GM19372 (cell line): ENCODE measurements around the gene TP63.
A peak's percentile ranks its signal among the peaks of the same experiment; 100 is the strongest.
"Not testable (repeated sequence)": the region's sequence is repeated elsewhere in the genome, so short reads cannot be mapped to it uniquely, and the experiment has no call there.

Source experiments
- ATAC-seq: cut with Tn5 transposase; IDR thresholded peaks from one replicate; pipeline ENCODE4 v1.9.1; 2021; ENCODE audit warnings: mild to moderate bottlenecking, low read depth, moderate library complexity; ENCODE audit not compliant: unreplicated experiment

TP63 gene

GRCh38 chr3:189631373-189631408 is at the start of gene TP63:
Gene TP63, plus strand, starts transcription at chr3:189631389. Its CDS starts 127 bp downstream, at chr3:189631516.
- no peak for ATAC-seq

- no peak for ATAC-seq
These were observed 49.0 kb upstream of the TP63 start for GRCh38 chr3:189582179-189582578.

- ATAC-seq = no peak
These were observed 46.5 kb upstream of the TP63 start for GRCh38 chr3:189584645-189585044.

- ATAC-seq = peak; percentile 68
These were observed 44.1 kb upstream of the TP63 start for GRCh38 chr3:189586941-189587663.

- ATAC-seq = no peak
These were observed 43.5 kb upstream of the TP63 start for GRCh38 chr3:189587664-189588040.

- no peak for ATAC-seq
These were observed 43.1 kb upstream of the TP63 start for GRCh38 chr3:189588070-189588469.

GRCh38 chr3:189588475-189589178 is 42.6 kb upstream of the TP63 start:
- ATAC-seq = no peak

- ATAC-seq = no peak
These were observed 42.0 kb upstream of the TP63 start for GRCh38 chr3:189589179-189589569.

GRCh38 chr3:189590223-189590622 is 41.0 kb upstream of the TP63 start:
- ATAC-seq = no peak

GRCh38 chr3:189593581-189593980 is 37.6 kb upstream of the TP63 start:
- ATAC-seq = no peak

- not testable (repeated sequence) for ATAC-seq
These were observed 34.9 kb upstream of the TP63 start for GRCh38 chr3:189596078-189596979.

- no peak for ATAC-seq
These were observed 33.3 kb upstream of the TP63 start for GRCh38 chr3:189597918-189598317.

GRCh38 chr3:189598530-189599225 is 32.5 kb upstream of the TP63 start:
- no peak for ATAC-seq

GRCh38 chr3:189602471-189602870 is 28.7 kb upstream of the TP63 start:
- no peak for ATAC-seq

- ATAC-seq = no peak
These were observed 25.5 kb upstream of the TP63 start for GRCh38 chr3:189605717-189606116.

GRCh38 chr3:189606774-189607173 is 24.4 kb upstream of the TP63 start:
- no peak for ATAC-seq

- not testable (repeated sequence) for ATAC-seq
These were observed 18.5 kb upstream of the TP63 start for GRCh38 chr3:189612641-189613040.

- ATAC-seq = no peak
These were observed 18.1 kb upstream of the TP63 start for GRCh38 chr3:189613122-189613521.

GRCh38 chr3:189621948-189622603 is 9.1 kb upstream of the TP63 start:
- ATAC-seq = no peak

- no peak for ATAC-seq
These were observed 8.6 kb upstream of the TP63 start for GRCh38 chr3:189622629-189623028.

GRCh38 chr3:189624130-189624529 is 7.1 kb upstream of the TP63 start:
- ATAC-seq = no peak
